Measurements from ENCODE around the gene AMPD3.

Gene AMPD3

GRCh38 chr11:10522276-10522675, 67.2 kb downstream of the AMPD3 start:
- H3K27me3 ChIP-seq (ENCODE audit: control insufficient read depth, insufficient read depth, low read length) = no peaks in the 10 kb centered on the region
- H3K4me3 ChIP-seq (ENCODE audit: low read depth, low read length) = no peak overlapping the region
- no peak overlapping the region for H3K9ac ChIP-seq (ENCODE audit: low read depth, low read length)
- H3K9me3 ChIP-seq (ENCODE audit: control insufficient read depth, insufficient read depth, low read length) = no peaks in the 10 kb centered on the region
- H3K4me1 ChIP-seq (ENCODE audit: control insufficient read depth, insufficient read depth, low read length) = no peaks in the 10 kb centered on the region
- no peaks in the 10 kb centered on the region for H3K36me3 ChIP-seq (ENCODE audit: control insufficient read depth, insufficient read depth, low read length)

- H3K4me1 ChIP-seq (ENCODE audit: control insufficient read depth, insufficient read depth, low read length) = no peaks in the 10 kb centered on the region
- no peak overlapping the region for H3K9ac ChIP-seq (ENCODE audit: low read depth, low read length)
Observed at GRCh38 chr11:10522921-10523320, 67.9 kb downstream of the AMPD3 start.

GRCh38 chr11:10524471-10524870, 69.4 kb downstream of the AMPD3 start:
- Histone ChIP-seq H3K27me3 (ENCODE audit: control insufficient read depth, insufficient read depth, low read length) (no peaks in the 10 kb centered on the region), H3K9me3 (ENCODE audit: control insufficient read depth, insufficient read depth, low read length) (no peaks in the 10 kb centered on the region), H3K4me3 (ENCODE audit: low read depth, low read length) (no peak overlapping the region), H3K4me1 (ENCODE audit: control insufficient read depth, insufficient read depth, low read length) (no peaks in the 10 kb centered on the region), H3K9ac (ENCODE audit: low read depth, low read length) (no peak overlapping the region), H3K36me3 (ENCODE audit: control insufficient read depth, insufficient read depth, low read length) (no peaks in the 10 kb centered on the region)

More at GRCh38 chr11:10522921-10523320, 67.9 kb downstream of the AMPD3 start:
- no peak overlapping the region for H3K4me3 ChIP-seq (ENCODE audit: low read depth, low read length)
- H3K9me3 ChIP-seq (ENCODE audit: control insufficient read depth, insufficient read depth, low read length) = no peaks in the 10 kb centered on the region
- H3K27me3 ChIP-seq (ENCODE audit: control insufficient read depth, insufficient read depth, low read length) = no peaks in the 10 kb centered on the region
- no peaks in the 10 kb centered on the region for H3K36me3 ChIP-seq (ENCODE audit: control insufficient read depth, insufficient read depth, low read length)

DNA sequence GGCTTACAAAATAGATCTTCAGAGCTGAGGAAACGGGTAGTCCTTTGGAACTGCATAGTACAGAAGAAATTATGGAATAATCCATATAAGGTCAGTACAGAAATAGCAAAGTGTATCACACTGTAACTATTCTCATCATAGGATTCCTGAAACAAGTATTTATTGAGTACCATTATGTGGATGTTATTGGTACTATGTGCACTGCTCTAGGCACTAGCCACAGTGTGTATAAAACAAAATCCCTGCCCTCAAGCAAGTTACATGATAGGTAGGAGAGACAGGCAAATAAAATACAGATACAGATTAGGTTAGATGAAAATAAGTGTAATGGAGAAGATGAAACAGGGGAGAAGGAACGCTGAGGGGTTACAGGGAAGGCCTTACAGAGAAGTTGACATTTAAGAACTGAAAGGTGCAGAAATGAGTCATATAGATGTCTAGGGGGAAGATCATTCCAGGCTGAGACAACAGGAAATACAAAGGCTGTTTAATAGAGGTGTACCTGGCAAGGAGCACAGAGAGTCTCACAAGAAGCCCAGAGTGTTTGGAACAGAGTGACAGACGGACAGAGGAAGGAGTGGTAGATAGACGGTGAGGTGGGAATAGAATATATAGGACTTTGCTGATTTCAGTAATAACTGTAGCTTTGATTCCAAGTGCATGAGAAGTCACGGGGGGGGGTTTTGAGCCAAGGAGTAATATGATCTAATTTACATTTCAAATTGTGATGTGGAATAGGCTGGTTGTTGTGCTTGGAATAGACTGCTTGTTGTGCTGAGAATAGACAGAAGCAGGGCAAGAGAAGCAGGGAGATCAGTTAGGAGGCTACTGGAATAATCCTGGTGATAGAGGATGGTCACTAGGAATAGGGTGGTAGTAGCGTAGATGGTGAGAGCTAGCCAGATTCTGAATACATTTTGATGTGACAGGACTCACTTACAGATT, 72.2 kb downstream of the AMPD3 start:
- Histone ChIP-seq H3K9ac (ENCODE audit: low read depth, low read length) (no peak overlapping the region), H3K27me3 (ENCODE audit: control insufficient read depth, insufficient read depth, low read length) (no peaks in the 10 kb centered on the region), H3K4me3 (ENCODE audit: low read depth, low read length) (no peak overlapping the region), H3K36me3 (ENCODE audit: control insufficient read depth, insufficient read depth, low read length) (no peaks in the 10 kb centered on the region), H3K4me1 (ENCODE audit: control insufficient read depth, insufficient read depth, low read length) (no peaks in the 10 kb centered on the region), H3K9me3 (ENCODE audit: control insufficient read depth, insufficient read depth, low read length) (no peaks in the 10 kb centered on the region)

GRCh38 chr11:10528121-10528520, 73.1 kb downstream of the AMPD3 start:
- no peaks in the 10 kb centered on the region for H3K4me1 ChIP-seq (ENCODE audit: control insufficient read depth, insufficient read depth, low read length)
- H3K9me3 ChIP-seq (ENCODE audit: control insufficient read depth, insufficient read depth, low read length) = no peaks in the 10 kb centered on the region
- H3K36me3 ChIP-seq (ENCODE audit: control insufficient read depth, insufficient read depth, low read length) = no peaks in the 10 kb centered on the region
- no peak overlapping the region for H3K9ac ChIP-seq (ENCODE audit: low read depth, low read length)
- H3K4me3 ChIP-seq (ENCODE audit: low read depth, low read length) = no peak overlapping the region
- H3K27me3 ChIP-seq (ENCODE audit: control insufficient read depth, insufficient read depth, low read length) = no peaks in the 10 kb centered on the region

GRCh38 chr11:10529279-10529678, 74.2 kb downstream of the AMPD3 start:
- no peaks in the 10 kb centered on the region for H3K4me1 ChIP-seq (ENCODE audit: control insufficient read depth, insufficient read depth, low read length)
- H3K27me3 ChIP-seq (ENCODE audit: control insufficient read depth, insufficient read depth, low read length) = no peaks in the 10 kb centered on the region
- H3K4me3 ChIP-seq (ENCODE audit: low read depth, low read length) = no peak overlapping the region
- no peaks in the 10 kb centered on the region for H3K9me3 ChIP-seq (ENCODE audit: control insufficient read depth, insufficient read depth, low read length)
- no peaks in the 10 kb centered on the region for H3K36me3 ChIP-seq (ENCODE audit: control insufficient read depth, insufficient read depth, low read length)
- H3K9ac ChIP-seq (ENCODE audit: low read depth, low read length) = no peak overlapping the region

GRCh38 chr11:10532526-10532925, 77.5 kb downstream of the AMPD3 start:
- H3K4me1 ChIP-seq (ENCODE audit: control insufficient read depth, insufficient read depth, low read length) = no peaks in the 10 kb centered on the region
- no peaks in the 10 kb centered on the region for H3K36me3 ChIP-seq (ENCODE audit: control insufficient read depth, insufficient read depth, low read length)
- H3K27me3 ChIP-seq (ENCODE audit: control insufficient read depth, insufficient read depth, low read length) = no peaks in the 10 kb centered on the region
- H3K9ac ChIP-seq (ENCODE audit: low read depth, low read length) = no peak overlapping the region
- no peak overlapping the region for H3K4me3 ChIP-seq (ENCODE audit: low read depth, low read length)
- H3K9me3 ChIP-seq (ENCODE audit: control insufficient read depth, insufficient read depth, low read length) = no peaks in the 10 kb centered on the region

GRCh38 chr11:10533323-10533722, 78.3 kb downstream of the AMPD3 start:
- Histone ChIP-seq H3K9me3 (ENCODE audit: control insufficient read depth, insufficient read depth, low read length) (no peaks in the 10 kb centered on the region), H3K4me3 (ENCODE audit: low read depth, low read length) (no peak overlapping the region), H3K9ac (ENCODE audit: low read depth, low read length) (no peak overlapping the region), H3K4me1 (ENCODE audit: control insufficient read depth, insufficient read depth, low read length) (no peaks in the 10 kb centered on the region), H3K27me3 (ENCODE audit: control insufficient read depth, insufficient read depth, low read length) (no peaks in the 10 kb centered on the region), H3K36me3 (ENCODE audit: control insufficient read depth, insufficient read depth, low read length) (no peaks in the 10 kb centered on the region)

DNA sequence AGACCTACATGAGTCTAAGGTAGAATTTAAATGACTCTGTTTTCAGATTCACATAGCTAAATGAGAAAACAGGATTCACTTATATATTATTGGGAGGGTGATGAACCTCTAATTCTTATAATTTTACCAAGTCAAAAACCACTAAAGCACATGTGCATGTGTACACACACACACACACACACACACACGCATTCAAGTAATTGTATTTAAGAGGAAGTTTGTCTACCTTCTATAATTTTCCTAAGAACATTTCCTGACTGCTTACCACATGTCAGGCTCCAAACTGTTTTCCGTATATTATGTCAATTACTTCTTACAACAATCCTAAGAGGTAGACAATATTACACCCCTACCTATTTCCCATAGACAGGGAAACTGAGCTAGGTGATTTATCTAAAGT, 79.3 kb downstream of the AMPD3 start:
- Histone ChIP-seq H3K4me1 (ENCODE audit: control insufficient read depth, insufficient read depth, low read length) (no peaks in the 10 kb centered on the region), H3K4me3 (ENCODE audit: low read depth, low read length) (no peak overlapping the region), H3K36me3 (ENCODE audit: control insufficient read depth, insufficient read depth, low read length) (no peaks in the 10 kb centered on the region), H3K27me3 (ENCODE audit: control insufficient read depth, insufficient read depth, low read length) (no peaks in the 10 kb centered on the region), H3K9me3 (ENCODE audit: control insufficient read depth, insufficient read depth, low read length) (no peaks in the 10 kb centered on the region), H3K9ac (ENCODE audit: low read depth, low read length) (no peak overlapping the region)

DNA sequence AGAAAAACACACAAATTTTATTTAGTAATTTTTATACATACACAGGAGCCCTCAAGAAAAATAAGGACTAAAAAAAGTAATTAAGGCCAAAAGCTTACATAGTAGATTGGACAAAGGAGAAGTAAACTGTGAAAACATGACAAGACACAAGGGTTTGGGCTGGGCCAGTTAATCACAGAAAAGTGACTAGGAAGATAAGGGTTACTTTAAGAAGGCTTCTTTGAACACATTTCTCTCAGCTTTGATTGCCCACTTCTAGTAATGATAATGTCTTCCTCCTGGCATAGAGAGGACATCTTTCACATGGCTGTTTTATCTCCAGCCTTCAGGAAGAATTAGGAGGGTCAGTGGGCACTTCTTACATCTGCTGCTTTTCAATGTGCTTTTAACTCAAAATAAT, 82.5 kb downstream of the AMPD3 start:
- Histone ChIP-seq H3K9ac (ENCODE audit: low read depth, low read length) (no peak overlapping the region), H3K4me3 (ENCODE audit: low read depth, low read length) (no peak overlapping the region), H3K4me1 (ENCODE audit: control insufficient read depth, insufficient read depth, low read length) (no peaks in the 10 kb centered on the region), H3K9me3 (ENCODE audit: control insufficient read depth, insufficient read depth, low read length) (no peaks in the 10 kb centered on the region), H3K36me3 (ENCODE audit: control insufficient read depth, insufficient read depth, low read length) (no peaks in the 10 kb centered on the region), H3K27me3 (ENCODE audit: control insufficient read depth, insufficient read depth, low read length) (peaks cover 7% of the 10 kb centered on the region)

GRCh38 chr11:10538924-10539323, 83.9 kb downstream of the AMPD3 start:
- Histone ChIP-seq H3K9me3 (ENCODE audit: control insufficient read depth, insufficient read depth, low read length) (no peaks in the 10 kb centered on the region), H3K9ac (ENCODE audit: low read depth, low read length) (no peak overlapping the region), H3K36me3 (ENCODE audit: control insufficient read depth, insufficient read depth, low read length) (no peaks in the 10 kb centered on the region), H3K27me3 (ENCODE audit: control insufficient read depth, insufficient read depth, low read length) (peaks cover 7% of the 10 kb centered on the region), H3K4me1 (ENCODE audit: control insufficient read depth, insufficient read depth, low read length) (no peaks in the 10 kb centered on the region), H3K4me3 (ENCODE audit: low read depth, low read length) (no peak overlapping the region)

GRCh38 chr11:10539339-10539738, 84.3 kb downstream of the AMPD3 start:
- Histone ChIP-seq H3K4me3 (ENCODE audit: low read depth, low read length) (no peak overlapping the region), H3K9ac (ENCODE audit: low read depth, low read length) (no peak overlapping the region), H3K27me3 (ENCODE audit: control insufficient read depth, insufficient read depth, low read length) (peaks cover 7% of the 10 kb centered on the region), H3K4me1 (ENCODE audit: control insufficient read depth, insufficient read depth, low read length) (no peaks in the 10 kb centered on the region), H3K36me3 (ENCODE audit: control insufficient read depth, insufficient read depth, low read length) (no peaks in the 10 kb centered on the region), H3K9me3 (ENCODE audit: control insufficient read depth, insufficient read depth, low read length) (no peaks in the 10 kb centered on the region)

Measured in iPS-15b (cell line).